PC-9 (cell line): ENCODE data around the gene DSCAML1. TPM values are rescaled to one million over a fixed set of nuclear protein-coding genes. Genes with fewer than 3 reads are reported as not detected.

Source experiments
- BruUV-seq: library from RNA; stranded (reverse); fragments of 400-500 nt; replicated peaks from 2 replicates; lab custom pipeline; 2021; lab: Mats Ljungman, UMichigan
- CTCF ChIA-PET: fragments of 300-600 bp; sonication (Branson Sonifier 250); formaldehyde crosslinking; loops from one replicate; lab custom pipeline; 2022; ENCODE audit warnings: antibody characterized with exemption; lab: Charles Lee
- POLR2A ChIA-PET: fragments of 300-600 bp; sonication (Branson Sonifier 250); formaldehyde crosslinking; loops from one replicate; lab custom pipeline; 2022; ENCODE audit warnings: antibody characterized with exemption; ENCODE audit not compliant: unreplicated experiment; lab: Charles Lee
- DNase-seq, 2 experiments: peaks; one replicate each; pipeline versions ENCODE4 v3.0.0 to v3.0.0-alpha.2; 2015 to 2022; ENCODE audit warnings: mixed read lengths in 1 of 2
- H2AFZ ChIP-seq: fragments of 200-600 bp; sonication (generic); 2 replicates; pipeline ENCODE4 v1.8.1; 2017; ENCODE audit warnings: antibody characterized with exemption
- H3F3A ChIP-seq: fragments of 200-600 bp; sonication (generic); 2 replicates; pipeline ENCODE4 v1.8.1; 2017; ENCODE audit warnings: antibody characterized with exemption, mild to moderate bottlenecking, low read depth; ENCODE audit not compliant: insufficient read depth
- H3K27ac ChIP-seq: fragments of 200-600 bp; sonication (generic); 2 replicates; pipeline ENCODE4 v1.6.1; 2016; ENCODE audit warnings: mixed run types
- H3K27me3 ChIP-seq: fragments of 200-600 bp; sonication (generic); 2 replicates; pipeline ENCODE4 v1.6.1; 2016; ENCODE audit warnings: low read depth, mixed run types; ENCODE audit not compliant: insufficient read depth
- H3K36me3 ChIP-seq: fragments of 200-600 bp; sonication (generic); 2 replicates; pipeline ENCODE4 v1.6.1; 2016; ENCODE audit warnings: low read depth, mixed run types
- H3K4me1 ChIP-seq: fragments of 200-600 bp; sonication (generic); replicated peaks from 2 replicates; pipeline ENCODE4 v1.6.1; 2016; ENCODE audit warnings: mixed run types; ENCODE audit not compliant: insufficient read depth
- H3K4me2 ChIP-seq: fragments of 200-600 bp; sonication (generic); 2 replicates; pipeline ENCODE4 v1.6.1; 2017; ENCODE audit warnings: mixed run types
- H3K4me3 ChIP-seq: fragments of 200-600 bp; sonication (generic); 2 replicates; pipeline ENCODE4 v1.6.1; 2016; ENCODE audit warnings: mixed run types
- H3K79me2 ChIP-seq: fragments of 200-600 bp; sonication (generic); 2 replicates; pipeline ENCODE4 v1.6.1; 2017; ENCODE audit warnings: low read depth, mixed run types
- H3K9me2 ChIP-seq: fragments of 200-600 bp; sonication (generic); 2 replicates; pipeline ENCODE4 v1.8.1; 2017; ENCODE audit warnings: mild to moderate bottlenecking; ENCODE audit not compliant: insufficient read depth
- H3K9me3 ChIP-seq: fragments of 200-600 bp; sonication (generic); 2 replicates; pipeline ENCODE4 v1.8.1; 2016; ENCODE audit warnings: low read depth; ENCODE audit not compliant: insufficient read depth
- H4K20me1 ChIP-seq: fragments of 200-600 bp; sonication (generic); 2 replicates; pipeline ENCODE4 v1.8.1; 2017; ENCODE audit not compliant: insufficient read depth
- CTCF ChIP-seq: fragments of 200-600 bp; sonication (generic); conservative IDR thresholded peaks from 2 replicates; pipeline ENCODE4 v1.6.1; 2017; ENCODE audit warnings: mixed run types, antibody characterized with exemption, mild to moderate bottlenecking, moderate library complexity
- EZH2 ChIP-seq: fragments of 200-600 bp; sonication (generic); IDR thresholded peaks from 2 replicates; pipeline ENCODE4 v1.8.0; 2017; ENCODE audit warnings: antibody characterized with exemption, low read depth
- intact Hi-C: fragments of 100-400 bp; cut with micrococcal nuclease; formaldehyde crosslinking; loops from one replicate; pipeline ENCODE4 v1.10.0; 2022; ENCODE audit not compliant: unreplicated experiment
- total RNA-seq: library from RNA; stranded (reverse); gene quantifications from 2 replicates; pipeline ENCODE4 v1.2.3, GENCODE V29; 2021

Gene DSCAML1
- total RNA-seq, 1 experiment from 2014 or later: not detected

GRCh38 chr11:117799634-117800033, 2.6 kb upstream of the DSCAML1 start:
- POLR2A ChIA-PET: no interaction called here
- no peak overlapping the region for H3K27ac ChIP-seq
- H3K9me2 ChIP-seq: no peaks in the 10 kb centered on the region
- H3K4me2 ChIP-seq: no peak overlapping the region
- no peaks in the 10 kb centered on the region for H3K79me2 ChIP-seq
- no peaks in the 10 kb centered on the region for H3K36me3 ChIP-seq
- TF ChIP-seq CTCF (no peak), EZH2 (no peak)
- no peak overlapping the region for H3K4me3 ChIP-seq
- DNase-seq: no peak
- H3K9me3 ChIP-seq: no peaks in the 10 kb centered on the region
- no peaks in the 10 kb centered on the region for H4K20me1 ChIP-seq
- CTCF ChIA-PET: no interaction called here
- H3F3A ChIP-seq: no peaks in the 10 kb centered on the region
- H3K4me1 ChIP-seq: no peaks in the 10 kb centered on the region
- H3K27me3 ChIP-seq: peaks cover 56% of the 10 kb centered on the region
- H2AFZ ChIP-seq: no peak overlapping the region
- BruUV-seq: no TSS peak
- intact Hi-C loops: no loop called here

GRCh38 chr11:117796456-117796871, 552 bp downstream of the DSCAML1 start:
- H4K20me1 ChIP-seq: no peaks in the 10 kb centered on the region
- no peaks in the 10 kb centered on the region for H3K4me1 ChIP-seq
- no peaks in the 10 kb centered on the region for H3F3A ChIP-seq
- POLR2A ChIA-PET: no interaction called here
- DNase-seq: no peak
- H3K4me3 ChIP-seq: no peak overlapping the region
- TF ChIP-seq EZH2 (no peak), CTCF (no peak)
- intact Hi-C loops: no loop called here
- no peak overlapping the region for H3K4me2 ChIP-seq
- BruUV-seq: no TSS peak
- no peak overlapping the region for H2AFZ ChIP-seq
- H3K36me3 ChIP-seq: no peaks in the 10 kb centered on the region
- H3K9me2 ChIP-seq: no peaks in the 10 kb centered on the region
- H3K27me3 ChIP-seq: peaks cover 80% of the 10 kb centered on the region
- no peaks in the 10 kb centered on the region for H3K9me3 ChIP-seq
- H3K79me2 ChIP-seq: no peaks in the 10 kb centered on the region
- no peak overlapping the region for H3K27ac ChIP-seq
- CTCF ChIA-PET: no interaction called here

GRCh38 chr11:117795638-117796455, 1.2 kb downstream of the DSCAML1 start:
- Histone ChIP-seq H3K36me3 (no peaks in the 10 kb centered on the region), H3K27ac (no peak overlapping the region), H3K9me3 (no peaks in the 10 kb centered on the region), H3K4me1 (no peaks in the 10 kb centered on the region), H2AFZ (no peak overlapping the region), H3K9me2 (no peaks in the 10 kb centered on the region), H3K79me2 (no peaks in the 10 kb centered on the region), H3K4me2 (no peak overlapping the region), H3F3A (no peaks in the 10 kb centered on the region), H4K20me1 (no peaks in the 10 kb centered on the region), H3K4me3 (no peak overlapping the region), H3K27me3 (peaks cover 80% of the 10 kb centered on the region)
- ChIA-PET CTCF (no interaction called here), POLR2A (no interaction called here)
- no peak for DNase-seq
- TF ChIP-seq EZH2 (no peak), CTCF (no peak)
- intact Hi-C loops: no loop called here
- no TSS peak for BruUV-seq
